HEK293T (cell line): ENCODE data around the gene RGS14.

ENCODE experiments used
- CTCF ChIA-PET: fragments of 350-600 bp; formaldehyde crosslinking; extraction: SDS; loops from one replicate; lab custom pipeline; 2021; ENCODE audit warnings: antibody characterized with exemption, inconsistent platforms; lab: Yijun Ruan, JAX
- POLR2A ChIA-PET: fragments of 350-600 bp; formaldehyde crosslinking; extraction: SDS; loops from one replicate; lab custom pipeline; 2020; ENCODE audit warnings: antibody characterized with exemption, inconsistent platforms; lab: Yijun Ruan, JAX
- DNase-seq: peaks from one replicate; pipeline ENCODE4 v3.0.0; 2012; ENCODE audit warnings: mixed read lengths; ENCODE audit errors: extremely low spot score
- ARNT ChIP-seq: fragments of 450-650 bp; IDR thresholded peaks from 2 replicates; pipeline ENCODE4 v1.6.1; 2017; ENCODE audit warnings: mild to moderate bottlenecking
- BHLHE40 ChIP-seq: fragments of 450-650 bp; IDR thresholded peaks from 2 replicates; pipeline ENCODE4 v1.6.1; 2016; ENCODE audit warnings: mild to moderate bottlenecking, moderate library complexity, borderline replicate concordance
- CTBP1 ChIP-seq: fragments of 450-650 bp; IDR thresholded peaks from 2 replicates; pipeline ENCODE4 v1.6.1; 2016; ENCODE audit warnings: borderline replicate concordance
- ELF4 ChIP-seq: fragments of 450-650 bp; IDR thresholded peaks from 2 replicates; pipeline ENCODE4 v1.6.1; 2017; ENCODE audit warnings: antibody characterized with exemption
- FOXA1 ChIP-seq: fragments of 450-650 bp; IDR thresholded peaks from 2 replicates; pipeline ENCODE4 v1.6.1; 2016; ENCODE audit warnings: mild to moderate bottlenecking
- FOXK2 ChIP-seq: fragments of 450-650 bp; IDR thresholded peaks from 2 replicates; pipeline ENCODE4 v1.6.1; 2016; ENCODE audit warnings: mild to moderate bottlenecking
- FOXM1 ChIP-seq: fragments of 450-650 bp; IDR thresholded peaks from 2 replicates; pipeline ENCODE4 v1.6.1; 2017; ENCODE audit warnings: mild to moderate bottlenecking, borderline replicate concordance
- HDGF ChIP-seq: fragments of 450-650 bp; IDR thresholded peaks from 2 replicates; pipeline ENCODE4 v1.6.1; 2017; ENCODE audit warnings: antibody characterized with exemption, borderline replicate concordance
- L3MBTL2 ChIP-seq: fragments of 450-650 bp; conservative IDR thresholded peaks from 2 replicates; pipeline ENCODE4 v1.6.1; 2016; ENCODE audit warnings: mild to moderate bottlenecking
- LEF1 ChIP-seq: fragments of 450-650 bp; IDR thresholded peaks from 2 replicates; pipeline ENCODE4 v1.6.1; 2017; ENCODE audit warnings: mild to moderate bottlenecking, borderline replicate concordance
- NFRKB ChIP-seq: fragments of 450-650 bp; IDR thresholded peaks from 2 replicates; pipeline ENCODE4 v1.6.1; 2016; ENCODE audit warnings: mild to moderate bottlenecking, moderate library complexity
- PKNOX1 ChIP-seq: fragments of 450-650 bp; IDR thresholded peaks from 2 replicates; pipeline ENCODE4 v1.6.1; 2016
- SP1 ChIP-seq: fragments of 450-650 bp; IDR thresholded peaks from 2 replicates; pipeline ENCODE4 v1.6.1; 2017
- SUZ12 ChIP-seq: fragments of 450-650 bp; IDR thresholded peaks from 2 replicates; pipeline ENCODE4 v1.6.1; 2016; ENCODE audit warnings: mild to moderate bottlenecking
- TARDBP ChIP-seq: fragments of 450-650 bp; IDR thresholded peaks from 2 replicates; pipeline ENCODE4 v1.6.1; 2016
- ZNF384 ChIP-seq: fragments of 450-650 bp; IDR thresholded peaks from 2 replicates; pipeline ENCODE4 v1.6.1; 2016

RGS14 gene

GRCh38 chr5:177357459-177358351 is at the start of gene RGS14:
TSS of gene RGS14 (plus strand) at chr5:177357924. CDS start at chr5:177358025, 101 bp downstream.
- no peak for DNase-seq
- TF ChIP-seq LEF1, result no peak
- no peak for TF ChIP-seq FOXA1
- TF ChIP-seq ZNF384, result no peak
- TF ChIP-seq TARDBP, result no peak
- TF ChIP-seq SP1, result no peak
- no peak for TF ChIP-seq ELF4
- no peak for TF ChIP-seq NFRKB
- no peak for TF ChIP-seq HDGF
- no peak for TF ChIP-seq SUZ12
- TF ChIP-seq FOXM1, result no peak
- no peak for TF ChIP-seq L3MBTL2
- TF ChIP-seq CTBP1, result no peak
- TF ChIP-seq BHLHE40, result no peak
- TF ChIP-seq FOXK2, result no peak
- no peak for TF ChIP-seq ARNT
- CTCF ChIA-PET, result interaction anchor here (1.0 to 1.4 kb wide), 2 partner anchors 11 to 13 kb away, joined by 3 to 4 read pairs; no protein-coding TSS in a partner anchor
- POLR2A ChIA-PET, result no interaction called here

- ChIA-PET CTCF (interaction anchor here (0.7 to 3.0 kb wide), 9 partner anchors 9 to 195 kb away, joined by 3 to 35 read pairs (median 5); partner anchors contain the start of genes LMAN2 and PRR7), POLR2A (interaction anchor here (1.5 to 1.7 kb wide), 2 partner anchors 10 to 59 kb away, joined by 4 to 7 read pairs; no protein-coding TSS in a partner anchor)
- DNase-seq, result no peak
- TF ChIP-seq NFRKB, result no peak
- no peak for TF ChIP-seq ELF4
- TF ChIP-seq SUZ12, result no peak
- no peak for TF ChIP-seq L3MBTL2
- TF ChIP-seq PKNOX1, result no peak
These were observed 49.0 kb upstream of the RGS14 start for GRCh38 chr5:177308740-177309139.

- TF ChIP-seq L3MBTL2, result no peak
- TF ChIP-seq FOXM1, result no peak
- no peak for TF ChIP-seq FOXA1
- 0 out of 2 replicates have a peak, but pooled peaks have one; percentile 15 for TF ChIP-seq PKNOX1
- TF ChIP-seq HDGF, result 0 out of 2 replicates have a peak, but pooled peaks have one; percentile 43
- TF ChIP-seq TARDBP, result no peak
- TF ChIP-seq ELF4, result no peak
- no peak for TF ChIP-seq SUZ12
- TF ChIP-seq SP1, result no peak
- no peak for TF ChIP-seq BHLHE40
- no peak for TF ChIP-seq CTBP1
- TF ChIP-seq LEF1, result peak; percentile 8; the same call in 1 of the 2 replicates
- TF ChIP-seq NFRKB, result no peak
- no peak for TF ChIP-seq ZNF384
- no peak for TF ChIP-seq FOXK2
- TF ChIP-seq ARNT, result peak; percentile 46; the same call in 1 of the 2 replicates
- POLR2A ChIA-PET, result interaction anchor here (0.6 to 1.9 kb wide), 7 partner anchors 8 to 146 kb away, joined by 3 to 13 read pairs (median 4); partner anchors contain the start of genes GRK6 and LMAN2
- DNase-seq, result peak; percentile 79
- CTCF ChIA-PET, result interaction anchor here (0.6 to 3.0 kb wide), 23 partner anchors 9 to 395 kb away, joined by 3 to 35 read pairs (median 4); partner anchors contain the start of genes LMAN2 and PRR7
These were observed 48.2 kb upstream of the RGS14 start for GRCh38 chr5:177309351-177310191.

- CTCF ChIA-PET, result interaction anchor here (0.6 to 3.0 kb wide), 18 partner anchors 9 to 200 kb away, joined by 3 to 35 read pairs (median 5); partner anchors contain the start of genes LMAN2 and PRR7
- no peak for DNase-seq
- no peak for TF ChIP-seq FOXK2
- TF ChIP-seq FOXA1, result no peak
- TF ChIP-seq LEF1, result no peak
- TF ChIP-seq SUZ12, result no peak
- TF ChIP-seq HDGF, result no peak
- TF ChIP-seq NFRKB, result no peak
- TF ChIP-seq ARNT, result no peak
- no peak for TF ChIP-seq TARDBP
- TF ChIP-seq FOXM1, result no peak
- TF ChIP-seq L3MBTL2, result no peak
- TF ChIP-seq BHLHE40, result no peak
- TF ChIP-seq SP1, result no peak
- no peak for TF ChIP-seq PKNOX1
- no peak for TF ChIP-seq ELF4
- TF ChIP-seq ZNF384, result no peak
- TF ChIP-seq CTBP1, result no peak
- POLR2A ChIA-PET, result interaction anchor here (0.6 to 1.9 kb wide), 6 partner anchors 9 to 145 kb away, joined by 3 to 13 read pairs (median 5); partner anchors contain the start of genes GRK6 and LMAN2
These were observed 47.4 kb upstream of the RGS14 start for GRCh38 chr5:177310332-177310731.
